ENCODE data around the gene PFN3.
A peak's percentile ranks its signal among the peaks of the same experiment; 100 is the strongest.

Gene PFN3, protein sequence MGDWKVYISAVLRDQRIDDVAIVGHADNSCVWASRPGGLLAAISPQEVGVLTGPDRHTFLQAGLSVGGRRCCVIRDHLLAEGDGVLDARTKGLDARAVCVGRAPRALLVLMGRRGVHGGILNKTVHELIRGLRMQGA

DNA sequence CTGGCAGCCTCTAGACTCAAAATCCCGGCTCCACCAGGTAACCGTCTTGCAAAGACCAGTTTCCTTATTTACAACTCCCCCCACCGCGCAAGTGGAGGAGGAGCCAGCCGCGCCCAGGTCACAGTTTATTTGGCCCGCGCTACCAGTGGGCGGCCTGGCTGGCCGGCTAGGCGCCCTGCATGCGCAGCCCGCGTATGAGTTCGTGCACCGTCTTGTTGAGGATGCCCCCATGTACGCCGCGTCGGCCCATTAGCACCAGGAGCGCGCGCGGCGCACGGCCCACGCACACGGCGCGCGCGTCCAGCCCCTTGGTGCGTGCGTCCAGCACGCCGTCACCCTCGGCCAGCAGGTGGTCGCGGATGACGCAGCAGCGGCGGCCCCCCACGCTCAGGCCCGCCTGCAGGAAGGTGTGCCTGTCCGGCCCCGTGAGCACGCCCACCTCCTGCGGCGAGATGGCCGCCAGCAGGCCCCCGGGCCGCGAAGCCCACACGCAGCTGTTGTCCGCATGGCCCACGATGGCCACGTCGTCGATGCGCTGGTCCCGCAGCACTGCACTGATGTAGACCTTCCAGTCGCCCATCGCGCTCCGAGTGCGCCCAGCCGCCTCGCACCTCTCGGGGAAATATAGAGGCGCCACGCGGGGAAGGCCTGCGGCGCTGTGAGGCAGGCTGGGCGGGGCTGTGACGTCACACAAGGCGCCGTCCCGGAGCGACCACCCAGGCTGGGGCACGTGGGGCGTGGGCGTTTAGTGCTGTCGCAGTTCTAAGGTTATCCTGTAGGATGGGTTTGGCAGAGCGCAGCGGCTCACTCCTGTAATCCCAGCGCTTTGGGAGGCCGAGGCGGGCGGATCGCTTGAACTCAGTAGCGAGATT is at the start of gene PFN3:
Gene PFN3 (minus strand): TSS at position 665 of the 872 bp plus-strand sequence. CDS start 85 bp downstream, at position 580.
- H3K27ac ChIP-seq (ENCODE audit: low read depth, low read length), result no peak within 1 kb of the TSS
- H3K27me3 ChIP-seq (ENCODE audit: control insufficient read depth, low read length), result peaks cover 32% of the 10 kb centered on the region
- TF ChIP-seq EZH2phosphoT487 (IDR thresholded peaks at IDR 0.05; ENCODE audit: borderline replicate concordance, low read length), result no peak
- TF ChIP-seq, protein P1, sequence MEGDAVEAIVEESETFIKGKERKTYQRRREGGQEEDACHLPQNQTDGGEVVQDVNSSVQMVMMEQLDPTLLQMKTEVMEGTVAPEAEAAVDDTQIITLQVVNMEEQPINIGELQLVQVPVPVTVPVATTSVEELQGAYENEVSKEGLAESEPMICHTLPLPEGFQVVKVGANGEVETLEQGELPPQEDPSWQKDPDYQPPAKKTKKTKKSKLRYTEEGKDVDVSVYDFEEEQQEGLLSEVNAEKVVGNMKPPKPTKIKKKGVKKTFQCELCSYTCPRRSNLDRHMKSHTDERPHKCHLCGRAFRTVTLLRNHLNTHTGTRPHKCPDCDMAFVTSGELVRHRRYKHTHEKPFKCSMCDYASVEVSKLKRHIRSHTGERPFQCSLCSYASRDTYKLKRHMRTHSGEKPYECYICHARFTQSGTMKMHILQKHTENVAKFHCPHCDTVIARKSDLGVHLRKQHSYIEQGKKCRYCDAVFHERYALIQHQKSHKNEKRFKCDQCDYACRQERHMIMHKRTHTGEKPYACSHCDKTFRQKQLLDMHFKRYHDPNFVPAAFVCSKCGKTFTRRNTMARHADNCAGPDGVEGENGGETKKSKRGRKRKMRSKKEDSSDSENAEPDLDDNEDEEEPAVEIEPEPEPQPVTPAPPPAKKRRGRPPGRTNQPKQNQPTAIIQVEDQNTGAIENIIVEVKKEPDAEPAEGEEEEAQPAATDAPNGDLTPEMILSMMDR (IDR thresholded peaks at IDR 0.05; ENCODE audit: low read depth, low read length, poor library complexity, severe bottlenecking), result no peak
- H3K4me1 ChIP-seq (ENCODE audit: control insufficient read depth, low read length), result peaks cover 26% of the 10 kb centered on the region
- no peaks in the 10 kb centered on the region for H3K9me2 ChIP-seq (replicated peaks; ENCODE audit: control insufficient read depth, low read length)
- no peaks in the 10 kb centered on the region for H4K20me1 ChIP-seq (ENCODE audit: control insufficient read depth, insufficient read depth, low read depth, low read length)
- H3K4me2 ChIP-seq (ENCODE audit: low read length), result no peak within 1 kb of the TSS
- no peaks in the 10 kb centered on the region for H3K79me2 ChIP-seq (ENCODE audit: control insufficient read depth, low read length)
- no peak within 1 kb of the TSS for H3K4me3 ChIP-seq (ENCODE audit: low read length)
- H3F3A ChIP-seq (ENCODE audit: control insufficient read depth, insufficient read depth), result peaks cover 3% of the 10 kb centered on the region
- H3K36me3 ChIP-seq (ENCODE audit: control insufficient read depth, low read length), result no peaks in the 10 kb centered on the region
- no peaks in the 10 kb centered on the region for H3K9me3 ChIP-seq (ENCODE audit: control insufficient read depth, insufficient read depth, low read length)

DNA sequence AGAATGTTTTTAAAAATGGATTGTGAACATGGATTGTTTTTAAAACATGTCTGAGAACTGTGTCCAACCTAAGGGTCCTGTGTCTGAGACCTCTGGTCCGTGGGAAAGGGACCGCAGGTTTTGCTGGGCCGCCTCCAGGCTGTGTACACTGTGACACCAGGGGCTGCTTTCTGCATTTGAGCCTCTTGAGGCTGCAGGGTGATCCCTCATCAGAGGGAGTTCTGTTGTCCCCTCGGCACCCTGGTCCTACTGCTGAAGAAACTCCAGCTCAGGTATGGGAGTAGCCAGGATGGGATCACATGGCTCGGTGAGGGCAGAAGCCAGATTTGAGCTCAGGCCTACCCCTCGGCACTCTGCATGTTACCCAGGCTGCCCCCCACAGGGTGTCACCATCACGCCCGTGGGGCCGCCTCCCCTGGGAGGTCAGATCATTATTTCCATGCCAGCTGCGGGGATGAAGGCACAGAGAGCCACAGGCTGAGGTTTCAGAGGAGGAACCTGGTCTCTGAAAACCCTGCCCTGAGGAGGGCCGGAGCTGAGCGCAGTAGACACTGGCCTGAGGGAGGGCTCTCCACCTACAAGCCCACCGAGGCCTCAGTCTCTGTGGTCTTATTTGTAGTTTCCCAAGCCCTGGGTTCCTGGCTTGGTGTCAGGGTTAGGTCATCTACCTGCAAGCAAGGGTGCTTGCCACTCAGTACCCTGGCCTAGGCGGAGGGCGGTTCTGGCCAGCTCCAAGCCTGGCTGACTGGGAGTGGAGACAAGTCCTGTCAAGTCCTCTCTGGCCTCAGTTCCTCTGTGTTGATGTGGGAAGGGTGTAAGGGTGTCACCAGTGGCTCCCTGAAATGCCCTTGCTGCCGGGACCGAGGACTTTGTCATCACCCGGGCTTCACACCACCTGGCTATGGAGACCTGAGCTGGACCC is 48.9 kb upstream of the PFN3 start:
- H4K20me1 ChIP-seq (ENCODE audit: control insufficient read depth, insufficient read depth, low read depth, low read length), result peaks cover 7% of the 10 kb centered on the region; the same call in 1 of the 2 replicates
- H3K27me3 ChIP-seq (ENCODE audit: control insufficient read depth, low read length), result peaks cover 8% of the 10 kb centered on the region; the same call in 1 of the 2 replicates
- TF ChIP-seq, protein P1 (IDR thresholded peaks at IDR 0.05; ENCODE audit: low read depth, low read length, poor library complexity, severe bottlenecking), result peak; percentile 12
- no peak for TF ChIP-seq EZH2phosphoT487 (IDR thresholded peaks at IDR 0.05; ENCODE audit: borderline replicate concordance, low read length)
- H3K36me3 ChIP-seq (ENCODE audit: control insufficient read depth, low read length), result peaks cover 16% of the 10 kb centered on the region
- H3K9me3 ChIP-seq (ENCODE audit: control insufficient read depth, insufficient read depth, low read length), result no peaks in the 10 kb centered on the region
- H3K4me3 ChIP-seq (ENCODE audit: low read length), result no peak overlapping the region
- H3K79me2 ChIP-seq (ENCODE audit: control insufficient read depth, low read length), result peaks cover 13% of the 10 kb centered on the region
- H3F3A ChIP-seq (ENCODE audit: control insufficient read depth, insufficient read depth), result peaks cover 22% of the 10 kb centered on the region
- H3K27ac ChIP-seq (ENCODE audit: low read depth, low read length), result no peak overlapping the region
- H3K4me1 ChIP-seq (ENCODE audit: control insufficient read depth, low read length), result peaks cover 50% of the 10 kb centered on the region
- H3K4me2 ChIP-seq (ENCODE audit: low read length), result no peak overlapping the region
- no peaks in the 10 kb centered on the region for H3K9me2 ChIP-seq (replicated peaks; ENCODE audit: control insufficient read depth, low read length)

DNA sequence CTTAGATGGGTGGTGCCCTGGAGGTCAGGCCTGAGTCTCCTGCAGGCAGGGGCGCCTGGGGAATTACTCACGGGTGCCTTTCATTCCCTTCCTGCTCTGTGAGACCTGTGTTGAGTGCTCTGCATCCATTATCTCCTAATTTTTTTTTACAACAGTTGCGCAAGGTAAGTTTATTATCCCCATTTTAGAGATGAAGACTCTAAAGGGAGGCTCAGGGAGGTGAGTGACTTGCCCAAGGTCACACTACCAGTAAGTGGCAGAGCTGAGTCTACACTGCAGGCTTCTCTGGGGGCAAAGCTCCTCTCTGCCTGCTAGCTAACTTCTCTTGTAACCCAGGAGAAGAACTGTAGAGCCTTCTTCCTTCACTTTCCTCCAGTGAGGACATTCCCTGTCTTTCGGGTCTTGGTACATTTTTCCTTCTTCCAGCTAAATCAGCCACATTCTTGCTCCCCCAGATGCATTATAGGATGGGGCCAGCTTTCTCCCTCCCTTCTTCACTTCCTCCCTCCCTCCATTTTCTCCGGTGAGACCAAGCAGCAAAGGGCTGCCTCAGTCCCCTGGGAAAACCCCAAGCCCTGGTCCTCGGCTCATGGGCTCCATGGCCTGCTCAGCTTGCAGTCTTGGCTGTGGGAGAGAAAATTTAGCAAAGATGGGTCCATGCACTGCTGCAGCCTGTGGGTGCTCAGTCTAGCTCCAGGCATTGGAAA is 47.9 kb upstream of the PFN3 start:
- Histone ChIP-seq H4K20me1 (ENCODE audit: control insufficient read depth, insufficient read depth, low read depth, low read length) (peaks cover 7% of the 10 kb centered on the region; the same call in 1 of the 2 replicates), H3F3A (ENCODE audit: control insufficient read depth, insufficient read depth) (peaks cover 22% of the 10 kb centered on the region), H3K27me3 (ENCODE audit: control insufficient read depth, low read length) (peaks cover 8% of the 10 kb centered on the region; the same call in 1 of the 2 replicates), H3K27ac (ENCODE audit: low read depth, low read length) (no peak overlapping the region), H3K9me3 (ENCODE audit: control insufficient read depth, insufficient read depth, low read length) (no peaks in the 10 kb centered on the region), H3K4me1 (ENCODE audit: control insufficient read depth, low read length) (peaks cover 46% of the 10 kb centered on the region), H3K9me2 (replicated peaks; ENCODE audit: control insufficient read depth, low read length) (no peaks in the 10 kb centered on the region), H3K4me2 (ENCODE audit: low read length) (peak overlapping the region; percentile 99), H3K4me3 (ENCODE audit: low read length) (peak overlapping the region; percentile 62), H3K79me2 (ENCODE audit: control insufficient read depth, low read length) (peaks cover 5% of the 10 kb centered on the region), H3K36me3 (ENCODE audit: control insufficient read depth, low read length) (peaks cover 10% of the 10 kb centered on the region)
- TF ChIP-seq, protein P1 (IDR thresholded peaks at IDR 0.05; ENCODE audit: low read depth, low read length, poor library complexity, severe bottlenecking), result no peak
- TF ChIP-seq EZH2phosphoT487 (IDR thresholded peaks at IDR 0.05; ENCODE audit: borderline replicate concordance, low read length), result no peak

All from DOHH2 (cell line).